Lung (tissue), 12 donors: ENCODE results near the gene TBC1D2. TPM values are rescaled to one million over a fixed set of nuclear protein-coding genes. Genes with fewer than 3 reads are reported as not detected.
A peak's percentile ranks its signal among the peaks of the same experiment; 100 is the strongest.

Experiments
- ATAC-seq: fragments of 200-7000 bp; cut with Tn5 transposase; one replicate; pipeline ENCODE4 v1.9.1; 2020; ENCODE audit warnings: moderate number of reproducible peaks; ENCODE audit not compliant: insufficient read depth, low FRiP score
- DNase-seq, 3 donors: peaks; one replicate each; pipeline ENCODE4 v3.0.0-alpha.2; 2013 to 2017
- H3K27ac ChIP-seq, 2 donors: one replicate each; pipeline ENCODE4 v1.5.1; 2013; ENCODE audit warnings: mild to moderate bottlenecking in 2 of 2, moderate library complexity in 2 of 2, control low read depth in 1 of 2, inconsistent platforms in 1 of 2, low read depth in 1 of 2, low read length in 1 of 2
- H3K27me3 ChIP-seq, 3 donors: one replicate each; pipeline ENCODE4 v1.5.1; 2013; ENCODE audit warnings: low read length in 2 of 3; ENCODE audit not compliant: control insufficient read depth in 3 of 3, insufficient read depth in 3 of 3
- H3K36me3 ChIP-seq, 4 donors: one replicate each; pipeline ENCODE4 v1.5.1; 2013; ENCODE audit warnings: low read length in 4 of 4, mild to moderate bottlenecking in 1 of 4, moderate library complexity in 1 of 4; ENCODE audit not compliant: control insufficient read depth in 4 of 4, insufficient read depth in 4 of 4
- H3K4me1 ChIP-seq, 5 donors: one replicate each; pipeline ENCODE4 v1.5.1; 2013; ENCODE audit warnings: low read length in 5 of 5, mild to moderate bottlenecking in 2 of 5, moderate library complexity in 1 of 5; ENCODE audit not compliant: control insufficient read depth in 5 of 5, insufficient read depth in 5 of 5
- H3K4me3 ChIP-seq: one replicate; pipeline ENCODE4 v1.5.1; 2013; ENCODE audit warnings: mild to moderate bottlenecking, control low read depth, moderate library complexity
- H3K9ac ChIP-seq, 2 donors: one replicate each; pipeline ENCODE4 v1.5.1; 2013; ENCODE audit warnings: low read length in 2 of 2, control low read depth in 1 of 2; ENCODE audit not compliant: insufficient read depth in 1 of 2
- H3K9me3 ChIP-seq, 4 donors: one replicate each; pipeline ENCODE4 v1.5.1; 2013; ENCODE audit warnings: low read length in 3 of 4, mild to moderate bottlenecking in 1 of 4, moderate library complexity in 1 of 4; ENCODE audit not compliant: control insufficient read depth in 4 of 4, insufficient read depth in 3 of 4
- CTCF ChIP-seq: IDR thresholded peaks from 2 replicates; pipeline ENCODE4 v1.5.1; 2012; ENCODE audit warnings: mild to moderate bottlenecking; ENCODE audit errors: control extremely low read depth, extremely low read depth
- WGBS, 2 donors: extraction: QIAGEN DNeasy Blood & Tissue Kit; methylation state at CpG; one replicate each; pipeline ENCODE4 v1.1.7; 2013; 5-methylcytosine and 5-hydroxymethylcytosine counted together
- polyA plus RNA-seq, 2 donors: library from polyadenylated mRNA; stranded (reverse); fragments of 200-250 nt; gene quantifications; one replicate each; pipeline ENCODE4 v1.2.1, GENCODE V29; 2013
- total RNA-seq, 2 donors: library from RNA; depleted of rRNA in 1 of 2; stranded (reverse); fragments of >200 nt in 1 of 2; gene quantifications; one replicate each; pipeline ENCODE4 v1.2.1, GENCODE V29; 2014 to 2021
- donor health status: control.
- donor health status: control.
- donor health status: Bipolar disorder and iron deficiency.
- donor health status: healthy.
- donor health status: DM: yes; HTN: yes; CAD: no.

The TBC1D2 gene
- total and polyA plus RNA-seq, 4 donors: 31.3 to 73.0 (median 56.1) TPM

DNA sequence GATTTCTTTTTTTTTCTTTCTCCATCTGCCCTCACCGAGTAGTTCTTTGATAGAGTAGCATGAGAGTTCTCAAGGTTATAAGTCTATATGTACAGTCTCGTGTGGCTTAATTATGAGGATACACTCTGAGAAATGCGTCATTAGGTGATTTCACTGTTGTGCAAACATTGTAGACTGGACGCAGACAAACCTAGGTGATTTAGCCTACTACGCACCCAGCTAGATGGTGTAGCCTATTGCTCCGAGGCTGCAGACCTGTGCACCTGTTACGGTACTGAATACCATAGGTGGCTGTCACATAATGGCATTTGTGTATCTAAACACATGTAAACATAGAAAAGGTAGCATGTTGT, 36.1 kb downstream of the TBC1D2 start:
- H3K4me1 ChIP-seq: peaks cover 0 to 8% (median 4%) of the 10 kb centered on the region in 5 donors
- no peak overlapping the region for H3K4me3 ChIP-seq
- DNase-seq (peak in 1 of 3 donors; percentile 14), ATAC-seq (no peak)
- H3K27me3 ChIP-seq: no peaks in the 10 kb centered on the region
- H3K9ac ChIP-seq: peak overlapping the region in 1 of 2 donors; percentile 51
- 73 to 86% methylated on average over 7 of the region's 7 CpGs for WGBS, 2 donors
- TF ChIP-seq CTCF: no peak
- H3K9me3 ChIP-seq: no peaks in the 10 kb centered on the region
- H3K27ac ChIP-seq: peak overlapping the region in 1 of 2 donors; percentile 86
- H3K36me3 ChIP-seq: peaks cover 0 to 51% (median 0%) of the 10 kb centered on the region in 4 donors

GRCh38 chr9:98218562-98219363, 36.7 kb downstream of the TBC1D2 start:
- Histone ChIP-seq H3K36me3 (peaks cover 0 to 53% (median 0%) of the 10 kb centered on the region in 4 donors), H3K9me3 (no peaks in the 10 kb centered on the region), H3K4me3 (no peak overlapping the region), H3K27ac (peak overlapping the region in 1 of 2 donors; percentile 21), H3K4me1 (peaks cover 0 to 8% (median 4%) of the 10 kb centered on the region in 5 donors), H3K9ac (no peak overlapping the region), H3K27me3 (no peaks in the 10 kb centered on the region)
- TF ChIP-seq CTCF: no peak
- peak; percentile 57 for ATAC-seq
- WGBS, 2 donors: 82 to 87% methylated on average over 11 of the region's 11 CpGs
- DNase-seq: peak; percentile 38 to 85 (median 72)

DNA sequence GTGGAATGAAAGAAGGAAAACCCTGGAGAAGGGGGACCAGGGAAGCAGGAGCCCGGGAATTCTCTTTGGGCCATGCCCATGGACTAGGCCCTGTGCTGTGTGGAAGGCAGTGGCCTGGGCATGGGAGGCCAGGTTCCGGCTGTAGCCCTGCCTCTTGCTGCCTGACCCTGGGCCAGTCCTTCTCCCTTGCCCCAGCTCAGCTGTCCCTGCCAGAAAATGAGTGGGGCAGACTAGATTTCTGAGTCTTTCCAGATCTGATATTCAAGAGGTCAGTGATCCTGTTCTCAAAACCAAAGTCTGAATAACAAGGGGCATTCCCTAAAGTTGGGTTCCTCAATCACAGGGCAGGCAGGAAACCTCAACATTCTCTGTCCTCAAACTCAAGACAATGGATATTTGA, 38.2 kb downstream of the TBC1D2 start:
- Histone ChIP-seq H3K4me3 (no peak overlapping the region), H3K27me3 (no peaks in the 10 kb centered on the region), H3K36me3 (peaks cover 0 to 52% (median 0%) of the 10 kb centered on the region in 4 donors), H3K9ac (no peak overlapping the region), H3K27ac (no peak overlapping the region), H3K4me1 (peaks cover 0 to 7% (median 0%) of the 10 kb centered on the region in 5 donors), H3K9me3 (no peaks in the 10 kb centered on the region)
- ATAC-seq (no peak), DNase-seq (no peak)
- no peak for TF ChIP-seq CTCF
- WGBS, 2 donors: 93 to 94% methylated on average over 2 of the region's 2 CpGs
